IPS DF 6.9 (cell line): ENCODE data around the gene GAS7.
A peak's percentile ranks its signal among the peaks of the same experiment; 100 is the strongest.

ENCODE experiments used
- DNase-seq: peaks from one replicate; pipeline ENCODE4 v3.0.0-alpha.2; 2013; ENCODE audit warnings: low read depth, low spot score
- H3K27ac ChIP-seq: one replicate; pipeline ENCODE4 v1.5.1; 2013; ENCODE audit warnings: low read length, control low read depth
- H3K27me3 ChIP-seq: 2 replicates; pipeline ENCODE4 v1.6.1; 2013; ENCODE audit warnings: mild to moderate bottlenecking, low read length; ENCODE audit not compliant: control insufficient read depth, insufficient read depth
- H3K36me3 ChIP-seq: 2 replicates; pipeline ENCODE4 v1.6.1; 2013; ENCODE audit warnings: low read length; ENCODE audit not compliant: control insufficient read depth, insufficient read depth
- H3K4me1 ChIP-seq: 2 replicates; pipeline ENCODE4 v1.6.1; 2013; ENCODE audit warnings: low read length; ENCODE audit not compliant: control insufficient read depth, insufficient read depth
- H3K4me3 ChIP-seq: 2 replicates; pipeline ENCODE4 v1.5.1; 2013; ENCODE audit warnings: mild to moderate bottlenecking, low read length
- H3K9me3 ChIP-seq: 2 replicates; pipeline ENCODE4 v1.6.1; 2013; ENCODE audit warnings: low read length, inconsistent platforms; ENCODE audit not compliant: control insufficient read depth, insufficient read depth
- WGBS: extraction: QIAGEN DNeasy Blood & Tissue Kit; methylation state at CpG from one replicate; pipeline ENCODE4 v1.1.7; 2013; ENCODE audit warnings: mixed read lengths, missing lambda C conversion rate; ENCODE audit not compliant: insufficient read length, insufficient coverage; 5-methylcytosine and 5-hydroxymethylcytosine counted together

GAS7 gene

GRCh38 chr17:10200645-10201044 is 2.2 kb upstream of the GAS7 start:
- no CpG with 5 or more reads among the region's 4 CpGs for WGBS
- H3K4me1 ChIP-seq, result no peaks in the 10 kb centered on the region
- peaks cover 6% of the 10 kb centered on the region; the same call in 1 of the 2 replicates for H3K27me3 ChIP-seq
- H3K9me3 ChIP-seq, result peaks cover 2% of the 10 kb centered on the region
- H3K27ac ChIP-seq, result no peak overlapping the region
- H3K36me3 ChIP-seq, result no peaks in the 10 kb centered on the region
- H3K4me3 ChIP-seq, result no peak overlapping the region
- no peak for DNase-seq

DNA sequence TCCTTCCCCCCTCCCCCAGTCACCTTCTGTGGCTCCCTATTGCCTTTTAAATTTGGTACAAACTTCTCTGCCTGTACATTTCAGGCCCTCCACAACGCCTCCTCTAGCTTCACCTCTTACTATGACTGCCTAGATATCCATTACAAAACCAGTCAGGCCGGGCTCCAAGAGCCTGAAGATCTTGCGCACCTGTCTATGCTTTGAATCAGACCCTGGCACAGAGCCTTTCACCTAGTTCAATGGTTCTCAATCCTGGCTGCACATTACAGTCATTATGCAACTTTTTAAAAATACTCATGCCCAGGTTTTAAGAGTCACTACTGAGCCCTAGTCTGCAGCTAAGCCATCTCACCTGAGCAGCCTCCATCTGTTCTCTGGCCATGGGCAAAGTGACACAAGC is 1.6 kb upstream of the GAS7 start:
- H3K27me3 ChIP-seq, result peaks cover 6% of the 10 kb centered on the region; the same call in 1 of the 2 replicates

DNA sequence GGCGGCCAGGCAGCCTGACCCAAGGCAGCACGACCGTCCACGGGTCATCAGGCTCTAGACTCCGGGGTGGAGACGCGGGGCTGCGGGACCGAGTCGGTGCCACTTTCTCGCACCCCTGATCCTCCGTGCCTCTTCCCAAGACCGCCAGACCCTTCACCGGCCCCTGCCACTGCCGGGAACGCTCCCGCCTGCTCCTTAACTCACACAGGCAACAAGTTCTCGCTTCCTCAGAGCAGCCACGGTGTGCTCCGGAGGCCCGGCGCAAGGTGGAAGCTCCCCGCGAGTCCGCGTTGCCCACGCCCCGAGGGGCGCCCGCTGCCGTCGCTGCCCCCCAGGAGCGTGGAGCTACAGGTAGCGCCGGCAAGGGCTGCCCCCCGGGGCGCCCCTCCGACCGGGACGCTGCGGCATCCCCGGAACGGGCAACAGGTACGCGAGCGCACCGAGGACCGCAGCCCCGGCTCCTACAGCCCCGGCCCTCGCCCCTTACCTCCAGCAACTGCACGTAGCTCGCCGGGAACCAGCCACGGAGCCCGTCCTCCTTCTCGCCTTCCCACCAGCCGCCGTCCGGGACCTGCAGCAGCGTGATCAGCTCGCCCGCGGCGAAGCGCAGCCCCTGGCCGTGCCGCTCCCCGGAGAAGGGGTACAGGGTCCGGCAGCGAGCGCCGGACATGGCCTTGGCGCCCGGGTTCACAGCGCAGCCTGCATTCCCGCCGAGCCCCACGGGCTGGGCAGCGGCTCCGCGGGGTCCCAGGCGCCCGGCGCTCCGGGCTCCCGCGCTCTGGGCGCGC is 491 bp downstream of the GAS7 start:
- WGBS, result no CpG with 5 or more reads among the region's 90 CpGs
- no peaks in the 10 kb centered on the region for H3K4me1 ChIP-seq
- H3K4me3 ChIP-seq, result peak overlapping the region; percentile 47; the same call in 1 of the 2 replicates
- no peaks in the 10 kb centered on the region for H3K36me3 ChIP-seq
- no peak overlapping the region for H3K27ac ChIP-seq
- DNase-seq, result no peak
- peaks cover 6% of the 10 kb centered on the region; the same call in 1 of the 2 replicates for H3K27me3 ChIP-seq
- no peaks in the 10 kb centered on the region for H3K9me3 ChIP-seq

More for the DNA sequence above, 1.6 kb upstream of the GAS7 start:
- WGBS, result no CpG with 5 or more reads among the region's 3 CpGs
- Histone ChIP-seq H3K4me3 (no peak overlapping the region), H3K27ac (no peak overlapping the region), H3K36me3 (no peaks in the 10 kb centered on the region), H3K9me3 (no peaks in the 10 kb centered on the region; the same call in 1 of the 2 replicates), H3K4me1 (no peaks in the 10 kb centered on the region)
- DNase-seq, result no peak

DNA sequence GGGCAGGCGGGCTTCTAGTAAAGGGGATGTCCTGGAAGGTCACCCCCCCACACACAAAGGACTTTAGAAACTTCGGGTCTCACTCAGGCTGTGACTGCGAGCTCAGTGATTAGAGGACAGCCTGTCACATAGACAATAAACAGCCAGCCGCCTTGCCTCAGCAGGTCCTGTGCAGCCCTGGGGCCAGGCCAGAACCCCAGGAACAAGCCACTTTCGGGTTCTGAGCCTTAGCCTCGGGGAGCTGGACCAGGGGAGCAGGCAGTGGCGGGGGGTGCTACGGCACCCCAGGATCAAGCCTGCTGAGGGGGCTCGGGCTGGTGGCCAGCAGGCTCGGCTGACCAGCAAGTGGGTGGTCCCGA is 1.1 kb downstream of the GAS7 start:
- Histone ChIP-seq H3K27ac (no peak overlapping the region), H3K27me3 (peaks cover 6% of the 10 kb centered on the region; the same call in 1 of the 2 replicates), H3K4me1 (no peaks in the 10 kb centered on the region), H3K4me3 (peak overlapping the region; percentile 47; the same call in 1 of the 2 replicates), H3K9me3 (no peaks in the 10 kb centered on the region), H3K36me3 (no peaks in the 10 kb centered on the region)
- DNase-seq, result no peak
- no CpG with 5 or more reads among the region's 11 CpGs for WGBS

GRCh38 chr17:10196941-10197340 is 1.5 kb downstream of the GAS7 start:
- no peak overlapping the region for H3K4me3 ChIP-seq
- no peak for DNase-seq
- H3K36me3 ChIP-seq, result no peaks in the 10 kb centered on the region
- no peaks in the 10 kb centered on the region for H3K9me3 ChIP-seq
- H3K4me1 ChIP-seq, result no peaks in the 10 kb centered on the region
- no peak overlapping the region for H3K27ac ChIP-seq
- H3K27me3 ChIP-seq, result peaks cover 6% of the 10 kb centered on the region; the same call in 1 of the 2 replicates
- no CpG with 5 or more reads among the region's 4 CpGs for WGBS

DNA sequence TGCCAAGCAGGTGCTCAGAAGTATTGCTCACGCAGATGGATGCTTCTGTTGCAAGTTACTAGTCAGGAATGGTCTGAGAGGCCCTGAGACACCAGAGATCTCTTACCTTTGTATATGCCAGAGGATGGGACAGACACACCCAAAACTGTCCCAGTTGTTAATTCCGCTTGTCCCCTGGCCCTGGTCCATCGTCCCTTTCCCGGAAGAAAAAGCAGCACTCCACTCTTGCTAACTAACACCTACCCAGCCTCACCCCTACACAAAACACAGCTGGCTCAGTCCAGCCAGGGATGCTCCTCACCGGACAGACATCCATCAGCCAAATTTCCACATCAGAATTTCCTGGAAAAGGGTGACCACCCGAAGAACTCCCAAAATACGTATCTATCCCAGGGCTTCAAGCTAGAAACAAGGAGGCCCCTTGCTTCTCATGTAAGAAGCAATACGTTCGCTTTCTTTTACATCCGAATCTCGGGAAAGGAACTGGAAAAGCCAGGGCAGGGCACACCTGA is 2.0 kb downstream of the GAS7 start:
- no peaks in the 10 kb centered on the region for H3K36me3 ChIP-seq
- no peak overlapping the region for H3K27ac ChIP-seq
- DNase-seq, result no peak
- whole genome bisulfite sequencing, result no CpG with 5 or more reads among the region's 11 CpGs
- no peak overlapping the region for H3K4me3 ChIP-seq
- no peaks in the 10 kb centered on the region for H3K9me3 ChIP-seq
- H3K4me1 ChIP-seq, result no peaks in the 10 kb centered on the region
- H3K27me3 ChIP-seq, result peaks cover 6% of the 10 kb centered on the region; the same call in 1 of the 2 replicates

GRCh38 chr17:10195090-10195805 is 3.2 kb downstream of the GAS7 start:
- no peaks in the 10 kb centered on the region for H3K9me3 ChIP-seq
- H3K27me3 ChIP-seq, result peaks cover 6% of the 10 kb centered on the region; the same call in 1 of the 2 replicates
- no peaks in the 10 kb centered on the region for H3K36me3 ChIP-seq
- no peaks in the 10 kb centered on the region for H3K4me1 ChIP-seq
- DNase-seq, result no peak
- H3K27ac ChIP-seq, result no peak overlapping the region
- no CpG with 5 or more reads among the region's 4 CpGs for WGBS
- no peak overlapping the region for H3K4me3 ChIP-seq

- no CpG with 5 or more reads among the region's 2 CpGs for WGBS
Measured at GRCh38 chr17:10193632-10194031, 4.8 kb downstream of the GAS7 start.

GRCh38 chr17:10192972-10193371 is 5.4 kb downstream of the GAS7 start:
- no peak for DNase-seq
- peaks cover 6% of the 10 kb centered on the region; the same call in 1 of the 2 replicates for H3K27me3 ChIP-seq
- no peaks in the 10 kb centered on the region for H3K9me3 ChIP-seq
- WGBS, result no CpG with 5 or more reads among the region's 2 CpGs
- 0 out of 2 replicates have a peak, but pooled peaks cover 1% of the 10 kb centered on the region for H3K4me1 ChIP-seq
- H3K27ac ChIP-seq, result no peak overlapping the region
- no peaks in the 10 kb centered on the region for H3K36me3 ChIP-seq
- no peak overlapping the region for H3K4me3 ChIP-seq

More at GRCh38 chr17:10193632-10194031, 4.8 kb downstream of the GAS7 start:
- Histone ChIP-seq H3K4me3 (no peak overlapping the region), H3K9me3 (no peaks in the 10 kb centered on the region), H3K4me1 (0 out of 2 replicates have a peak, but pooled peaks cover 1% of the 10 kb centered on the region), H3K27me3 (peaks cover 6% of the 10 kb centered on the region; the same call in 1 of the 2 replicates), H3K36me3 (no peaks in the 10 kb centered on the region), H3K27ac (no peak overlapping the region)
- DNase-seq, result no peak

- Histone ChIP-seq H3K4me1 (0 out of 2 replicates have a peak, but pooled peaks cover 1% of the 10 kb centered on the region), H3K4me3 (no peak overlapping the region), H3K9me3 (no peaks in the 10 kb centered on the region), H3K27ac (no peak overlapping the region), H3K36me3 (no peaks in the 10 kb centered on the region), H3K27me3 (peaks cover 3% of the 10 kb centered on the region; the same call in 1 of the 2 replicates)
- no CpG with 5 or more reads among the region's 5 CpGs for WGBS
- DNase-seq, result no peak
Measured at GRCh38 chr17:10192461-10192860, 5.9 kb downstream of the GAS7 start.
